SU-DHL-6 (cell line): ENCODE data around the gene MRPS33.

Experiments used
- H2AFZ ChIP-seq: fragments of 200-600 bp; sonication (generic); 2 replicates; pipeline ENCODE4 v1.6.1; 2014; ENCODE audit warnings: low read depth, mild to moderate bottlenecking, moderate library complexity, mixed read lengths, antibody characterized with exemption, low read length; ENCODE audit not compliant: severe bottlenecking
- H3F3A ChIP-seq: fragments of 200-600 bp; shearing (Covaris generic); 2 replicates; pipeline ENCODE4 v1.6.0; 2016; ENCODE audit warnings: antibody characterized with exemption, mild to moderate bottlenecking; ENCODE audit not compliant: insufficient read depth
- H3K27ac ChIP-seq: fragments of 200-600 bp; sonication (generic); 2 replicates; pipeline ENCODE4 v1.5.1; 2016; ENCODE audit warnings: low read depth, mild to moderate bottlenecking, low read length, moderate library complexity, mixed read lengths
- H3K27me3 ChIP-seq: fragments of 200-600 bp; sonication (generic), shearing (Covaris generic); 2 replicates; pipeline ENCODE4 v1.6.0; 2014; ENCODE audit warnings: mild to moderate bottlenecking, low read length
- H3K36me3 ChIP-seq: fragments of 200-600 bp; sonication (generic); 2 replicates; pipeline ENCODE4 v1.6.1; 2014; ENCODE audit warnings: mild to moderate bottlenecking, low read length, mixed read lengths
- H3K4me2 ChIP-seq: fragments of 300-600, 200-600 bp; shearing (Covaris generic), sonication (generic); 2 replicates; pipeline ENCODE4 v1.6.0; 2014; ENCODE audit warnings: low read length, low read depth, mild to moderate bottlenecking; ENCODE audit not compliant: poor library complexity, severe bottlenecking
- H3K4me3 ChIP-seq: fragments of 200-600 bp; sonication (generic); 2 replicates; pipeline ENCODE4 v1.5.1; 2014; ENCODE audit warnings: antibody characterized with exemption, low read length, mild to moderate bottlenecking, mixed read lengths; ENCODE audit not compliant: insufficient read depth, poor library complexity, severe bottlenecking
- H3K79me2 ChIP-seq: fragments of 200-600 bp; sonication (generic); 2 replicates; pipeline ENCODE4 v1.6.1; 2014; ENCODE audit warnings: mild to moderate bottlenecking, low read length, moderate library complexity; ENCODE audit not compliant: insufficient read depth
- H3K9ac ChIP-seq: fragments of 200-600 bp; sonication (generic); 2 replicates; pipeline ENCODE4 v1.7.0; 2014; ENCODE audit warnings: mild to moderate bottlenecking, low read length
- H3K9me2 ChIP-seq: fragments of 200-600 bp; sonication (generic); replicated peaks from 2 replicates; pipeline ENCODE4 v1.6.1; 2014; ENCODE audit warnings: low read length; ENCODE audit not compliant: insufficient read depth
- H3K9me3 ChIP-seq: fragments of 200-600 bp; sonication (generic); 2 replicates; pipeline ENCODE4 v1.6.1; 2014; ENCODE audit warnings: low read length, mixed read lengths; ENCODE audit not compliant: insufficient read depth
- H4K20me1 ChIP-seq: fragments of 200-600 bp; sonication (generic); 2 replicates; pipeline ENCODE4 v1.6.1; 2014; ENCODE audit warnings: low read depth, mild to moderate bottlenecking, antibody characterized with exemption, low read length, moderate library complexity, mixed read lengths
- CTCF ChIP-seq: fragments of 200-600 bp; sonication (generic); IDR thresholded peaks from one replicate; pipeline ENCODE4 v1.5.1; 2017; ENCODE audit warnings: antibody characterized with exemption, mild to moderate bottlenecking, low read length, moderate library complexity; ENCODE audit not compliant: insufficient read depth, poor library complexity, severe bottlenecking
- EZH2phosphoT487 ChIP-seq: fragments of 200-600 bp; sonication (generic), shearing (Covaris generic); conservative IDR thresholded peaks from 2 replicates; pipeline ENCODE4 v1.6.1; 2018; ENCODE audit warnings: mild to moderate bottlenecking, antibody characterized with exemption, low read length, moderate library complexity, mixed read lengths

The MRPS33 gene

GRCh38 chr7:140982508-140982907 is 32.2 kb downstream of the MRPS33 start:
- H3K36me3 ChIP-seq, result no peaks in the 10 kb centered on the region
- no peaks in the 10 kb centered on the region for H3F3A ChIP-seq
- H4K20me1 ChIP-seq, result no peaks in the 10 kb centered on the region
- H2AFZ ChIP-seq, result no peak overlapping the region
- H3K9ac ChIP-seq, result no peak overlapping the region
- H3K9me2 ChIP-seq, result no peaks in the 10 kb centered on the region
- TF ChIP-seq EZH2phosphoT487 (no peak), CTCF (no peak)
- H3K4me3 ChIP-seq, result no peak overlapping the region
- H3K27ac ChIP-seq, result no peak overlapping the region
- H3K9me3 ChIP-seq, result no peaks in the 10 kb centered on the region
- no peak overlapping the region for H3K4me2 ChIP-seq
- H3K79me2 ChIP-seq, result no peaks in the 10 kb centered on the region
- H3K27me3 ChIP-seq, result no peaks in the 10 kb centered on the region

- H3K4me2 ChIP-seq, result no peak overlapping the region
- H3K27me3 ChIP-seq, result no peaks in the 10 kb centered on the region
Observed at GRCh38 chr7:140981951-140982350, 32.8 kb downstream of the MRPS33 start.

GRCh38 chr7:140977741-140978140 is 37.0 kb downstream of the MRPS33 start:
- Histone ChIP-seq H3K9me2 (no peaks in the 10 kb centered on the region), H3K9ac (no peak overlapping the region), H3K9me3 (no peaks in the 10 kb centered on the region), H4K20me1 (no peaks in the 10 kb centered on the region), H3K4me3 (no peak overlapping the region), H3K36me3 (no peaks in the 10 kb centered on the region), H3K79me2 (no peaks in the 10 kb centered on the region), H2AFZ (no peak overlapping the region), H3F3A (no peaks in the 10 kb centered on the region), H3K27ac (no peak overlapping the region), H3K4me2 (no peak overlapping the region), H3K27me3 (no peaks in the 10 kb centered on the region)
- TF ChIP-seq CTCF (no peak), EZH2phosphoT487 (no peak)

More at GRCh38 chr7:140981951-140982350, 32.8 kb downstream of the MRPS33 start:
- Histone ChIP-seq H3K79me2 (no peaks in the 10 kb centered on the region), H3F3A (no peaks in the 10 kb centered on the region), H3K27ac (no peak overlapping the region), H3K9me2 (no peaks in the 10 kb centered on the region), H3K36me3 (no peaks in the 10 kb centered on the region), H3K4me3 (no peak overlapping the region), H4K20me1 (no peaks in the 10 kb centered on the region), H3K9ac (no peak overlapping the region), H2AFZ (no peak overlapping the region), H3K9me3 (no peaks in the 10 kb centered on the region)
- TF ChIP-seq CTCF (no peak), EZH2phosphoT487 (no peak)
